Measurements from ENCODE around the gene ZFAND3.

ZFAND3 gene, protein sequence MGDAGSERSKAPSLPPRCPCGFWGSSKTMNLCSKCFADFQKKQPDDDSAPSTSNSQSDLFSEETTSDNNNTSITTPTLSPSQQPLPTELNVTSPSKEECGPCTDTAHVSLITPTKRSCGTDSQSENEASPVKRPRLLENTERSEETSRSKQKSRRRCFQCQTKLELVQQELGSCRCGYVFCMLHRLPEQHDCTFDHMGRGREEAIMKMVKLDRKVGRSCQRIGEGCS

GRCh38 chr6:37819177-37819801 is at the start of gene ZFAND3:
Gene ZFAND3 (plus strand): TSS chr6:37819727. CDS start chr6:37819946, 219 bp downstream.
- DNase-seq = peak; percentile 91 to 96 (median 94)

DNA sequence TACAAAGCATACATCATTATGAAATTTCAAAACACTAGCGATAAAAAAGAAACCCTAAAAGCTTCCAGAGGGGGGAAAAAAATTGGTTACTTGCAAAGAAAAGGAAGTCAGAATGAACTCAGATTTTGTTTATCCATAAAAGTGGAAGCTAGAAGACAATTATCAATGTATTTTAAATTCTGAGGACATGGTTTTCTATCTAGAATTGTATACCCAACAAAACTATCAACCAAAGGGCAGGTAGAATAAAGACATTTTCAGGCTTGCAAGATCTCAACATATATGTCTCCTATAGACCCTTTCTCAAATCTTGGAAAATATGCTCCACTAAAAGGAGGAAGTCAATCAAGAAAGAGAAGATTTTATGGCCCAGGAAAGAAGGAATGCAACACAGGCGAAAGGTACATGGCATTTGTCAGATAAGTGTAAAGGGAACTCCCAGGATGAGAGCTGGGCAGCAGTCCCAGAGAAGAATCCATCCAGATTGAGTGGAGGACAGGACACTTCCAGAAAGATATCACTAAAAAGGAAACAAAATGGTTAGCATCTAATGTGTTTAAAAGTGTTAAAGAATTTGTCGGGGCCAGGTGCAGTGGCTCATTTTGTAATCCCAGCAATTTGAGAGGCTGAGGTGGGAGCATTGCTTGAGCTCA is 45.4 kb upstream of the ZFAND3 start:
- no peak for DNase-seq

DNA sequence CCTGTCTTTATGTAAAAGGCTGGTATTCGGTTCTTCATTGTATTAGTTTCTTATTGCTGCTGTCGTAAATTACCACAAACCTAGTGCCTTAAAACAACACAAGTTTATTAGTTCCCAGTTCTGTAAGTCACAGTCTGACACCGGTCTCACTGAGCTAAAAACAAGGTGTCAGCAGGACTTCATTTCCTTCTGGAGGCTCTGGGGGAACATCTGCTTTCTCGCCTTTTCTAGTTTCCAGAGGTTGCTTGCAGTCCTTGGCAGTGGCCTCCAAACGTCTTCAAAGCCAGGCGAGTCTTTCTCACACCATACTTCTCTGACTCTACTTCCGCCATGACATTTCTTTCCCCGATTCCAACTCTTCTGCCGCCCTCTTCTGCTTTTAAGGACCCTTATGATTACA is 43.0 kb upstream of the ZFAND3 start:
- DNase-seq = no peak

- DNase-seq = no peak
Observed at GRCh38 chr6:37777272-37777834, 42.2 kb upstream of the ZFAND3 start.

DNA sequence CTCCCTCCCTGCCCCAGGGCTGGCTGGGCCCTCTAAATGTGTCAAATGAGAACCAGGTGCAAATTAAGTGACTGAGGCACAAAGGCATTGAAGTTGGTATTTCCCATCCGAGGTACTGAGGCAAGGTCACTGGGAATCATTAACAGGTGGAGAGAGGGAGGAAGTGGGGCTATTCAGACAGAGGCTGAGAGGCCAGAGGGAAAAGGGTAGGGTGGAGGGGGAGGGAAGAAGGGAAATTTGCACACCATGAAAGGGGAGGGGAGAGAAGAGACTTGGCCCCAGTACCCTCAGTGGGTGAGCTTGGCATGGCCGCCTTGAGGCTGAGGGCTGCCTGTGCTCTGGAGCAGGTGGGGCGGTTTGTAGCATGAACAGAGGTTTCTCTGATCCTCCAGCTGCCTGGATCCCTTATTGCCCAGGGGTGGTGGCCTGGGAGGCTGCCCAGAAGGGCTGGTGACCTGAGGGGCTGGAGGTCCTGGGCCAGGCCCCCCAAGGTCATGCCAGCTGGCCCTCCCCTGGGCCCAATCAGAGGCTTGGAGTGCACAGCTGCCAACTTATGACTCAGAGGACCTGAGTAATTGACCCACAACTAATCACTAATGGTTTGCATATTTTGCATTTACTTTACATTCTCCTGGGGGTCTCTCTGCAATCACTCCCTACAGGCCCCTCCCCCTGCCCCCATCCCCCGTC is 40.3 kb upstream of the ZFAND3 start:
- no peak for DNase-seq

DNA sequence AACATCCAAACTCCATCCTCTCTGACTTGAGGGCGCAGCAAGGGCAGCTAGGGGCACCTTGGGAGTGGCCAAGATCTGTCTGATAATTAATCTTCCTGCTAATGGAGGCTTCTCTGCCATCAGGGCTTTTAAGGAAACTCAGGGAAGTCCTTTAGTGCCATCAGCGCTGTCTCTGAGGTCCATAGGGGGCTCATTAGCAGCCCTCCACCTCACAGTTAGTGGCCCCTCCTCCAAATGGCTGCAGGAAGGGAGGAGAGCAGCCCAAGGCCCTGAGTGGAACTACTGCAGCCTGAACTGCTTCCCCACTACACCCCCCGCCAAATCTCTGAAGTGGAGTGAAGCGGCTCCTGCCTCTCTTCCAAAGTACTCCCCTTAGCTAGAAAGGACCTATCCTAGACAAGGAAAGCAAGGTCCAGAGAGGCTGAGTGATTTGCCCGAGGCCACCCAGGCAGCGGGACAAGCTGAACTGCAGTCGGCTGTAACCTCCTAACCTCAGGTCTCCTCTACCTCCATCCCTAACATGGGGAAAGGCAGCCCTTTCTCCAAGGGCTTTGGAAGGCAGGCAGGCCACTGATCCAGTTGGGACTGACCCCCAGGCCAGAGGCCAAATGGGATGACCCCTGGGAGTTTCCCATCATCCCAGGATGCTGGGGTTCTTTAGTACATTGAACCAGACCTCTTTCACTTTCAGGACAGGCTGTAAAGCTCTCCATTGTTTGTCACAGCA is 39.5 kb upstream of the ZFAND3 start:
- no peak for DNase-seq

- DNase-seq = no peak
Observed at GRCh38 chr6:37781788-37782187, 37.7 kb upstream of the ZFAND3 start.

DNA sequence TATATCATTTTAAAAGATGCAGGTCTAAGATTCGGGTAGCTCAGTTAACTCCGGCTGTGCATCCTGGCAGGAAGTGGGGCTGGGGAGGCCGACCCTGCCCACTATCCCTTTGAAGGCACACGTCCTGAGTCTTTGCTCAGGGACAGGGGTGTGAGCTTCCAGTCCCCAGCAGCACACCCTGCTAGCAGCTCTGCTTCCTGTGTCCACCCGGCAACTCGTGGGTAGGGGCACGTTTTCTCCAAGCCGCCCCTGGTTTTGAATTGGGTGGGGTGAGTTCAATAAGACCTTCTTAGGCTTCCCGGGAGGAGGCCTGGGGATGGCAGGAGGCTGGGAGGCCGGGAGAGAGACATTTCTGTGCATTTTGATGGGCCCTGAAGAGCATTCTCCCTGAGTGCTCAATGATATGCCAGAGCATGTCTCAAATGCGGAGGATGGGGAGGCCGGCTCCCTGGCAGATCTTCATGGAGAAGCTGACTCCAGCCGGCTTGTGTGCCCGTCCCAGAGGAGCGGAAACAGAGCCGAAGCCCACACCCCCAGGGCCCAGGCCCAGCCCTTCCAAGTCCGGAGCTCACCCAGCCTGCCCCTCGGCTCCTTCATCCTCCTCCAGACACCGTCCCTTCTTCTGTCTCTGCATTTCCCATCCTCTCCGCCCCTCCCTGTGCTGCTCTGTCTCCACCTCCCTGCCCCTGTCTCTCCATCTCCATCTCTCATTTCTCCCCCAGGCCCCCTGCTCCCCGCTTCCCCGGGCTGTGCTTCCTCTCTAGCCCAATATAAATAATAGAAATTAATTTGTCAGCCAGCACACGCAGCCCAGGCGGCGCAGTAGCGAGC is 36.3 kb upstream of the ZFAND3 start:
- no peak for DNase-seq

- DNase-seq = no peak
Observed at GRCh38 chr6:37783856-37784584, 35.5 kb upstream of the ZFAND3 start.

- no peak for DNase-seq
Observed at GRCh38 chr6:37784585-37784967, 35.0 kb upstream of the ZFAND3 start.

DNA sequence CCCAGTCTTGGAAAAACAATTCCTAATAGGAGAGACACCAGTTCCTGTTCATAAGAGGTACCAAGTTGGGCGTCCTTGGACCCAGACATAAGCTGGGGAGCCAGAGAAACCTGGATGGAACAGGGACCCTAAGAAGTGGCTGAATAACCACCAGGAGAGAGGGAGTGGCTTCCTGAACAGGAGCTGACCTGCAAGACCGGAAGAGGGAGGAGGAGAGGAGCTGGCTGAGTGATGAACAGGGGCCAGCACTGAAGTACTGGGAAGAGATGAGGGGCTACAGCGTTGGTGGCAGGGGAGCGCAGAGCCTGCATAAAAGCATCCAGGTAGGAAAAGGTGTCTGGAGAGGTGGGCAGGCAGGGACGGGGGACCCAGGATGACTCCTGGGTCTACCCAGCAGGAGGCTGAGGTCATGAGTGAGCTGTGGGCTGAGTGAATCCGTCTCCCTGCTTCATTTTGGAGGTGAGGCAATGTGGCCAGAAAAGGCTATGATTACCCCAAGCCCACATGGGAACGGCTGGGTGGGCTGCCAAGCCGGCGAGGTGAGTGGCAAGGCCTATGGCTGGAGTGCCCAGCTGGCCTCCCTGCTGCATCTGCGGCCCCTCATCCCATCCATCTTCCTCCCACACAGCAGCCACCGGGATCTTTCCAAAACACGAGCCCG is 34.4 kb upstream of the ZFAND3 start:
- DNase-seq = no peak

DNA sequence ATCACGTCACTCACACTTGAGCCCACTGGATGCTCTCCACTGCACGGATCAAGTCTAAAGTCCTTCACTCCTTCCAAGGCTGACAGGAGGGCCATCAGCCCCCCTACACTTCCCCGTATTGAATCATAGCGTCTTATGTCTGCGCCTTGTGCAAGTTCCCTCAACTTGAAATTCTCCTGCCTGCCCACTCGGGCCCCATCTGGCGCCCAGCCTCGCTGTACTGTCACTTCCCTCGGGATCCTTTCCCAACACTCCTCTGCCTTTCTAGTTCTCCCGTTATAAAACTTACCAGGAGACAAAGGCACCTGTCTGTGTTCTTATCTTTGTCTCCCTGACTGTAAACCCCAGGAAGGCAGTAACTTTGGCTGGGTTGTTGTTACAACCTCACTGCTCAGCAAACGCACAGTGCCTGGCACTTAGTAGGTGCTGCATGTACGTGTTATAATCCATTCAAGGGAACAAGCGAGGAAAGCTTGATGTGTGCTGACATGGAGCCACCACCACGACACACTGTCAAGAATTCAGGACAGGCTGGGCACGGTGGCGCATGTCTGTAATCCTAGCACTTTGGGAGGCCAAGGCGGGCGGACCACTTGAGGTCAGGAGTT is 33.8 kb upstream of the ZFAND3 start:
- no peak for DNase-seq

- DNase-seq = no peak
Observed at GRCh38 chr6:37787216-37787615, 32.3 kb upstream of the ZFAND3 start.

GRCh38 chr6:37788259-37788658 is 31.3 kb upstream of the ZFAND3 start:
- DNase-seq = no peak

- DNase-seq = peak; percentile 54 to 73 (median 61)
Observed at GRCh38 chr6:37791156-37791919, 28.2 kb upstream of the ZFAND3 start.

- no peak for DNase-seq
Observed at GRCh38 chr6:37792457-37793033, 27.0 kb upstream of the ZFAND3 start.

- no peak for DNase-seq
Observed at GRCh38 chr6:37793067-37793466, 26.5 kb upstream of the ZFAND3 start.

- DNase-seq = no peak
Observed at GRCh38 chr6:37794825-37795224, 24.7 kb upstream of the ZFAND3 start.

Measured in activated naive CD4-positive, alpha-beta T cell (primary cell).